ENCODE measurements around the gene COL6A6.

Gene COL6A6

GRCh38 chr3:130488769-130489450 lies 28.1 kb upstream of the COL6A6 start:
- Mint-ChIP-seq H3K27ac (peak overlapping the region in 1 of 3 experiments; percentile 2), H3K4me1 (peaks cover 8% of the 10 kb centered on the region), H3K9me3 (no peaks in the 10 kb centered on the region), H3K36me3 (ENCODE audit: low read depth) (no peaks in the 10 kb centered on the region), H3K4me3 (no peak overlapping the region), H3K27me3 (ENCODE audit: low read depth) (no peaks in the 10 kb centered on the region)
- TF ChIP-seq CTCF (IDR thresholded peaks at IDR 0.05; ENCODE audit: unreplicated experiment in 3 of 3): no peak

DNA sequence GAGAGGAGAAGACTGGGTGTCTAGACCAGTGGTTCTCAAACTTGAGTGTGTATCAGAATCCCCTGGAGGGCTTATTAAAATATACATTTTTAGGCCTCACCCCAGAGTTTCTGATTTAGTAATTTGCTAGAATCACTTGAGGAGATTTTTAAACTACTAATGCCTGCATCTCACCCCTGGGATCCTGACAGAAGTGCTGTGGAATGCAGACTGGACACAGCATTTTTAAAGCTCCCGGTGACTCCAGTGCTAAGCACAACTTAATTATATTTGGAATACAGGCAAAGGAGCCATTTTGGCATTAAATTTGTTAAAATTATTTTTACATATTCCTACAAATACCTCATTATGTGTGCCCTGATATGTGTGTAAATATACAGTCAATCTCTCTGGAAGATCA lies 26.7 kb upstream of the COL6A6 start:
- Mint-ChIP-seq H3K4me1 (peaks cover 8% of the 10 kb centered on the region), H3K27me3 (ENCODE audit: low read depth) (no peaks in the 10 kb centered on the region), H3K27ac (peak overlapping the region in 2 of 3 experiments; percentile 2 to 31), H3K36me3 (ENCODE audit: low read depth) (no peaks in the 10 kb centered on the region), H3K9me3 (no peaks in the 10 kb centered on the region), H3K4me3 (no peak overlapping the region)
- no peak for TF ChIP-seq CTCF (IDR thresholded peaks at IDR 0.05; ENCODE audit: unreplicated experiment in 3 of 3)

DNA sequence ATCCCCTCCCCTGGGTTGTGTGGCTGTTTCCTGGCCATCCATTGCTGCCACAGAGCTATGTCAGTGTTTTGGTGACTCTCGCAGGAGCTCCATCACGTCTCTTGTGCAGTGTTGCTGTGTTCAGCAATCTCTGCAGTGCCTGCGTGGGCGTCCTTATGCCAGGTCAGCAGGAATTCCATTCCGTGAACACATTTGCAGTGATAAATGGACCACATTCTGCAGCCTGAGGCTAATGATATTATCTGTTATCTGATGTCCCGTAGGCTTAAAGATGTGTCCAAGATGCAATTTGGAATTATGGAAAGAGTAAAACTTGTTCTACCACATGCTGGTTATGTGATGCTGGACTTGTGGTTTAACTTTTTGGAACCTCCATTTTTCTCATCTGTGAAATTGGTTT lies 25.5 kb upstream of the COL6A6 start:
- Mint-ChIP-seq H3K9me3 (no peaks in the 10 kb centered on the region), H3K27ac (peak overlapping the region; percentile 68 to 95 (median 89)), H3K4me1 (peaks cover 8% of the 10 kb centered on the region), H3K36me3 (ENCODE audit: low read depth) (no peaks in the 10 kb centered on the region), H3K4me3 (peak overlapping the region in 1 of 3 experiments; percentile 5), H3K27me3 (ENCODE audit: low read depth) (no peaks in the 10 kb centered on the region)
- TF ChIP-seq CTCF (IDR thresholded peaks at IDR 0.05; ENCODE audit: unreplicated experiment in 3 of 3): no peak

DNA sequence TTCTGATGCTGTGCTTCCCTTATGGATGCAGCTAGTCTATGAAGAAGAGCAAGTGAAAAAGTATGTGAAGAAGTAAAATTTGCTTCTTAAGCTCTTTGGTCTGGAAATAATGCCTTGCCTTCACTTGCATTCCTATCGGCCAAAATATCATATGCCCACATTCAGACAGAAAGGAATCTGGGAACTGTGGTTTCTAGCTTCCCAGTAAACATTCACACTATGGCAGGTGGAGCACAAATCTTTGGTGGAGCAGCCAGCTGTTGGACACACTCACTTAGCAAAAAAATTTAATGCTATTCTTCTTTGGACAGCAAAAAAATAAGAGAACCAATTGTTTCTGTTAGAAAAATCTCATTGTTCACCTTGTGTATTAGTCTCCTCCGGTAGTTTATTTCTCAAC lies 12.3 kb upstream of the COL6A6 start:
- H3K4me3 Mint-ChIP-seq: no peak overlapping the region
- no peaks in the 10 kb centered on the region for H3K9me3 Mint-ChIP-seq
- peaks cover 47% of the 10 kb centered on the region for H3K4me1 Mint-ChIP-seq
- peak overlapping the region in 1 of 3 experiments; percentile 89 for H3K27ac Mint-ChIP-seq
- H3K27me3 Mint-ChIP-seq (ENCODE audit: low read depth): peaks cover 5% of the 10 kb centered on the region
- H3K36me3 Mint-ChIP-seq (ENCODE audit: low read depth): no peaks in the 10 kb centered on the region
- TF ChIP-seq CTCF (IDR thresholded peaks at IDR 0.05; ENCODE audit: unreplicated experiment in 3 of 3): no peak

- Mint-ChIP-seq H3K27me3 (ENCODE audit: low read depth) (peaks cover 5% of the 10 kb centered on the region), H3K4me3 (peak overlapping the region in 1 of 3 experiments; percentile 37), H3K4me1 (peaks cover 47% of the 10 kb centered on the region), H3K9me3 (no peaks in the 10 kb centered on the region), H3K36me3 (ENCODE audit: low read depth) (no peaks in the 10 kb centered on the region), H3K27ac (peak overlapping the region; percentile 26 to 89 (median 57))
- TF ChIP-seq CTCF (IDR thresholded peaks at IDR 0.05; ENCODE audit: unreplicated experiment in 3 of 3): no peak
Observed at GRCh38 chr3:130506031-130506430, 10.9 kb upstream of the COL6A6 start.

DNA sequence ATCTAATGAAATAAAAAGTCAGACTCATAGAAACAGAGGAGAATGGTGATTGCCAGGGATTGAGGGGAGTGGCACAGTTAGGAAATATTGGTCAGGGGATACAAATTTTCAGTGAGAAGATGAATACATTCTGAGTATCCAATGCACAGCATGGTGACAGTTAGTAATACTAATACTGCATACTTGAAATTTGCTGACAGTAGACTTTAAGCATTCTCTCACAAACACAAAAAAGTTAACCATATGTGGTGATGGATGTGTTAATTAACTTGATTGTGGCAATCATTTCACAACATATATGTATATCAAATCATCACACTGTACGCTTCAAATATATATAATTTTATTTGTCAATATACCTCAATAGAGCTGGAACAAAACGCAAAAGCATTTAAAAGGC lies 9.2 kb upstream of the COL6A6 start:
- Mint-ChIP-seq H3K9me3 (no peaks in the 10 kb centered on the region), H3K27me3 (ENCODE audit: low read depth) (peaks cover 9% of the 10 kb centered on the region), H3K36me3 (ENCODE audit: low read depth) (no peaks in the 10 kb centered on the region)

More for the DNA sequence above, 9.2 kb upstream of the COL6A6 start:
- Mint-ChIP-seq H3K4me3 (no peak overlapping the region), H3K4me1 (peaks cover 47% of the 10 kb centered on the region), H3K27ac (peak overlapping the region; percentile 91 to 94 (median 91))
- no peak for TF ChIP-seq CTCF (IDR thresholded peaks at IDR 0.05; ENCODE audit: unreplicated experiment in 3 of 3)
